A549 (cell line): ENCODE measurements around the gene BBS9.

Experiments
- BCL3 ChIP-seq: fragments of >200 bp; sonication (Bioruptor Twin); formaldehyde crosslinking; IDR thresholded peaks from 3 replicates; pipeline ENCODE4 v1.6.1; 2016
- CBX2 ChIP-seq: fragments of 200-600 bp; sonication (generic); IDR thresholded peaks from 2 replicates; pipeline ENCODE4 v1.6.1; 2016; ENCODE audit warnings: low read depth, mild to moderate bottlenecking, borderline replicate concordance
- CHD2 ChIP-seq: fragments of 150-350 bp; IDR thresholded peaks from 2 replicates; pipeline ENCODE4 v1.6.1; 2014; ENCODE audit warnings: low read length; ENCODE audit not compliant: partially characterized antibody
- EP300 ChIP-seq, 2 experiments: fragments of >200 bp; sonication (Bioruptor Twin); formaldehyde crosslinking; IDR thresholded peaks; 2 replicates in 1 of 2; 3 replicates in 1 of 2; pipeline ENCODE4 v1.6.1; 2016 to 2017
- HOXA7 ChIP-seq: fragments of 250-450 bp; sonication (Bioruptor Pico); IDR thresholded peaks from 2 replicates; pipeline ENCODE4 v1.5.0; 2020; ENCODE audit warnings: mild to moderate bottlenecking, moderate library complexity
- JUNB ChIP-seq: fragments of >200 bp; sonication (Bioruptor Twin); formaldehyde crosslinking; IDR thresholded peaks from 2 replicates; pipeline ENCODE4 v1.6.1; 2016
- PBX3 ChIP-seq: IDR thresholded peaks from 2 replicates; pipeline ENCODE4 v1.6.1; 2012
- POLR2A ChIP-seq: IDR thresholded peaks from 2 replicates; pipeline ENCODE4 v1.6.1; 2012; ENCODE audit warnings: mild to moderate bottlenecking, low read length
- REST ChIP-seq: fragments of 200-600 bp; sonication (generic); IDR thresholded peaks from 2 replicates; pipeline ENCODE4 v1.6.1; 2016; ENCODE audit warnings: antibody characterized with exemption, mild to moderate bottlenecking, moderate library complexity
- RFX5 ChIP-seq: fragments of 450-650 bp; IDR thresholded peaks from 2 replicates; pipeline ENCODE4 v1.7.1; 2014; ENCODE audit warnings: antibody characterized with exemption, mild to moderate bottlenecking, moderate library complexity
- RNF2 ChIP-seq: fragments of 200-600 bp; sonication (generic); IDR thresholded peaks from 2 replicates; pipeline ENCODE4 v1.6.1; 2016; ENCODE audit warnings: low read depth, mild to moderate bottlenecking, antibody characterized with exemption, moderate library complexity, borderline replicate concordance
- USF2 ChIP-seq: fragments of 450-650 bp; IDR thresholded peaks from 2 replicates; pipeline ENCODE4 v1.6.1; 2014; ENCODE audit warnings: antibody characterized with exemption
- TF ChIP-seq, protein P1 (sequence below): fragments of >200 bp; sonication (Bioruptor Twin); formaldehyde crosslinking; IDR thresholded peaks from 3 replicates; pipeline ENCODE4 v1.5.1; 2016

GRCh38 chr7:33192695-33193291, 63.4 kb downstream of the BBS9 start:
- TF ChIP-seq POLR2A = no peak
- TF ChIP-seq JUNB = no peak
- TF ChIP-seq HOXA7 (CRISPR knock-in tag) = no peak
- no peak for TF ChIP-seq CBX2
- no peak for TF ChIP-seq RFX5
- TF ChIP-seq RNF2 = no peak
- no peak for TF ChIP-seq EP300 (IDR thresholded peaks at IDR 0.05)
- TF ChIP-seq, protein P1, sequence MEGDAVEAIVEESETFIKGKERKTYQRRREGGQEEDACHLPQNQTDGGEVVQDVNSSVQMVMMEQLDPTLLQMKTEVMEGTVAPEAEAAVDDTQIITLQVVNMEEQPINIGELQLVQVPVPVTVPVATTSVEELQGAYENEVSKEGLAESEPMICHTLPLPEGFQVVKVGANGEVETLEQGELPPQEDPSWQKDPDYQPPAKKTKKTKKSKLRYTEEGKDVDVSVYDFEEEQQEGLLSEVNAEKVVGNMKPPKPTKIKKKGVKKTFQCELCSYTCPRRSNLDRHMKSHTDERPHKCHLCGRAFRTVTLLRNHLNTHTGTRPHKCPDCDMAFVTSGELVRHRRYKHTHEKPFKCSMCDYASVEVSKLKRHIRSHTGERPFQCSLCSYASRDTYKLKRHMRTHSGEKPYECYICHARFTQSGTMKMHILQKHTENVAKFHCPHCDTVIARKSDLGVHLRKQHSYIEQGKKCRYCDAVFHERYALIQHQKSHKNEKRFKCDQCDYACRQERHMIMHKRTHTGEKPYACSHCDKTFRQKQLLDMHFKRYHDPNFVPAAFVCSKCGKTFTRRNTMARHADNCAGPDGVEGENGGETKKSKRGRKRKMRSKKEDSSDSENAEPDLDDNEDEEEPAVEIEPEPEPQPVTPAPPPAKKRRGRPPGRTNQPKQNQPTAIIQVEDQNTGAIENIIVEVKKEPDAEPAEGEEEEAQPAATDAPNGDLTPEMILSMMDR = no peak
- TF ChIP-seq REST = no peak
- no peak for TF ChIP-seq CHD2
- no peak for TF ChIP-seq PBX3
- TF ChIP-seq BCL3 = no peak
- TF ChIP-seq USF2 = no peak
